Islet precursor cell (in vitro differentiated cells): ENCODE measurements around the gene OR13J1.
"Not testable (repeated sequence)": the region's sequence is repeated elsewhere in the genome, so short reads cannot be mapped to it uniquely, and the experiment has no call there.

Experiments used
- DNase-seq: peaks from one replicate; pipeline ENCODE4 v3.0.0-alpha.2; 2018

The OR13J1 gene

GRCh38 chr9:35904338-35904737, 34.1 kb upstream of the OR13J1 start:
- DNase-seq: no peak

- peak; percentile 61 for DNase-seq
Measured at GRCh38 chr9:35903049-35903448, 32.8 kb upstream of the OR13J1 start.

GRCh38 chr9:35899021-35899420, 28.8 kb upstream of the OR13J1 start:
- DNase-seq: no peak

- no peak for DNase-seq
Measured at GRCh38 chr9:35898337-35898736, 28.1 kb upstream of the OR13J1 start.

GRCh38 chr9:35897376-35898099, 27.3 kb upstream of the OR13J1 start:
- not testable (repeated sequence) for DNase-seq

GRCh38 chr9:35896570-35896969, 26.4 kb upstream of the OR13J1 start:
- DNase-seq: no peak

GRCh38 chr9:35892051-35892450, 21.9 kb upstream of the OR13J1 start:
- DNase-seq: no peak

GRCh38 chr9:35891646-35892045, 21.4 kb upstream of the OR13J1 start:
- DNase-seq: no peak

- DNase-seq: not testable (repeated sequence)
Measured at GRCh38 chr9:35884908-35885307, 14.7 kb upstream of the OR13J1 start.

- no peak for DNase-seq
Measured at GRCh38 chr9:35882996-35883395, 12.8 kb upstream of the OR13J1 start.

- peak; percentile 85 for DNase-seq
Measured at GRCh38 chr9:35882263-35882848, 12.2 kb upstream of the OR13J1 start.

GRCh38 chr9:35872505-35872904, 2.3 kb upstream of the OR13J1 start:
- DNase-seq: no peak

GRCh38 chr9:35871545-35871944, 1.3 kb upstream of the OR13J1 start:
- DNase-seq: no peak

GRCh38 chr9:35869621-35870216, 482 bp downstream of the OR13J1 start:
- no peak for DNase-seq

GRCh38 chr9:35868933-35869332, 1.3 kb downstream of the OR13J1 start:
- no peak for DNase-seq

- no peak for DNase-seq
Measured at GRCh38 chr9:35867538-35867937, 2.7 kb downstream of the OR13J1 start.

- DNase-seq: no peak
Measured at GRCh38 chr9:35864695-35865255, 5.4 kb downstream of the OR13J1 start.

GRCh38 chr9:35863583-35863982, 6.6 kb downstream of the OR13J1 start:
- DNase-seq: no peak

- DNase-seq: no peak
Measured at GRCh38 chr9:35862328-35862727, 7.9 kb downstream of the OR13J1 start.

- no peak for DNase-seq
Measured at GRCh38 chr9:35861161-35861897, 8.9 kb downstream of the OR13J1 start.

- no peak for DNase-seq
Measured at GRCh38 chr9:35859990-35860339, 10.2 kb downstream of the OR13J1 start.

- DNase-seq: no peak
Measured at GRCh38 chr9:35859310-35859989, 10.8 kb downstream of the OR13J1 start.

- no peak for DNase-seq
Measured at GRCh38 chr9:35858458-35858857, 11.7 kb downstream of the OR13J1 start.
